HG03460 (cell line): ENCODE measurements around the gene TBC1D2B.
A peak's percentile ranks its signal among the peaks of the same experiment; 100 is the strongest.
"Not testable (repeated sequence)": the region's sequence is repeated elsewhere in the genome, so short reads cannot be mapped to it uniquely, and the experiment has no call there.

Source experiments
- ATAC-seq: cut with Tn5 transposase; IDR thresholded peaks from one replicate; pipeline ENCODE4 v1.9.1; 2021; ENCODE audit not compliant: unreplicated experiment

TBC1D2B gene

DNA sequence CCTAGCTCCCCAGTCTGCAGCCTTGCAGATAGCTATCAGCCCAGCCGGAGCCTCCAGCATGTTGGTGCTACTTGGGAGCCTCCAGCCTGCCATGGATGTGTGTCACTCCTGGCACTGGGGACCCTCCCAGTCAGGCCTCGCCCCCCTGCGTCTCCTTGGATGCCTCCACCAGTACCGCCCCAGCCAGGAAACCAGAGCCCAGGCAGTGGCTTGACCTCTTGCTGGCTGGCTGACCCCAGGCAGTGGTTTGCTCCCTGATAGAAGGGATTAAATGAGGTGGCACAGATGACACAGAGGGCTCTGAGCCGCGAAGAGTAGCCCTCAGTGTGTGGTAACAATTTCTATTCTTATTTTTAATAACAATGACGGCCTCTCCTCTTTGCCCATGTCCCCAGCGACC lies 98.4 kb downstream of the TBC1D2B start:
- ATAC-seq = not testable (repeated sequence)

- ATAC-seq = not testable (repeated sequence)
Observed at GRCh38 chr15:77978759-77979145, 98.8 kb downstream of the TBC1D2B start.

DNA sequence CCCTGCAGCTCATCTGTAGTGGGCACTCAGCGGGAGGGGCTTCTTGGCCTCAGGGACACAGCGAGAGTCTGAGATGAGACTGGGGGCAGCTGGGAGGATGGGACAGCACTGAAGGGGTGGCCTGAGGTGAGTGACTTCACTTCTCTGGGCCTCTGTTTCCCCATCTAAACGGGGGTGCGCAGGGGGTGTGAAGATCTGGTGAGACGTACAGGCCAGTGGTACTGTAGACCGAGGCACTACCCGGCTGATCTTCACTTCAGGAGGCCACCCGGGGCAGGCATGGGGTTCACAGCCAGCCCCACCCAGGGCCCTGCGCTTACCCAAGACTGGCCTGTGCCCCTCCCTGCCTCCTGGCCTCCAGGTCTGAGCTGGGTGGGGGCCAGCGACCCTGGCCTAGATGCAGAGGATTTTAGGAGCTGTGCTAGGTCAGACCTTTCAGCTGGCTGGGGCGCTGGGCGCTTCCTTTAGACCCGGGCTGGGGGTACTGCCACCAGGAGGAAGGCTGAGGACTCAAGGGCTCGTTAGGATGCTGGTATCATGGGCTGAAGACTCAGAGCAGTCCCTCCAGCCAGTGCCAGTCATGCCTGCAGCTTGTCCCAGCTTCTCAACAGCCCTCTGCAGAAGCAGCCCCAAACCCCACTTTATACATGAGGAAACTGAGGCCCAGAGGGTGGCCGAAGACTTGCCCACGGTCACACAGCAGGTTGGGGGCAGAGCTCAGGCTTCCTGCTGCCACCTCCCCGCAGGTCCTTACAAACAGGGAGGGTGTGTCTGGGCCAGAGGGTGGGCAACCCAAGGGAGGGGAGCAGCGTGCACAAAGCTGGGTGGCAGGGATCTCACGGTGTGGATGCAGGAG lies 99.4 kb downstream of the TBC1D2B start:
- not testable (repeated sequence) for ATAC-seq

GRCh38 chr15:77976760-77977525 lies 100.6 kb downstream of the TBC1D2B start:
- not testable (repeated sequence) for ATAC-seq

- ATAC-seq = not testable (repeated sequence)
Observed at GRCh38 chr15:77976095-77976450, 101.4 kb downstream of the TBC1D2B start.

GRCh38 chr15:77975332-77976094 lies 102.0 kb downstream of the TBC1D2B start:
- no peak for ATAC-seq

GRCh38 chr15:77974416-77975331 lies 102.8 kb downstream of the TBC1D2B start:
- no peak for ATAC-seq

DNA sequence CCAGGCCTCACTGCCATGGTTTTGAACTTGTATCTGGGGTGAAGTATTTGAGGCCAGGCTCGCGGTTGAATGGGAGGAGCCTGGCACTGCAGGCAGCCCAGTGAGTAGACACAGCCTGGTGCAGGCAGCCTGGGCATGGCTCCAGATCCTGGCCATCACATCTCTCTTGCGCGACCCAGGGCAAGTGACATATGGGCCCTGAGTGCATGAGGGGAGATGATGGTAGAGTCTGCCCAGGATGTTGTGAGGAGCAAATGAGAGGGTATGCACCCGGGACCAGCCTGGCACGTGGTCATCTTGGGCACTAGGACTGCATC lies 103.5 kb downstream of the TBC1D2B start:
- ATAC-seq = no peak

DNA sequence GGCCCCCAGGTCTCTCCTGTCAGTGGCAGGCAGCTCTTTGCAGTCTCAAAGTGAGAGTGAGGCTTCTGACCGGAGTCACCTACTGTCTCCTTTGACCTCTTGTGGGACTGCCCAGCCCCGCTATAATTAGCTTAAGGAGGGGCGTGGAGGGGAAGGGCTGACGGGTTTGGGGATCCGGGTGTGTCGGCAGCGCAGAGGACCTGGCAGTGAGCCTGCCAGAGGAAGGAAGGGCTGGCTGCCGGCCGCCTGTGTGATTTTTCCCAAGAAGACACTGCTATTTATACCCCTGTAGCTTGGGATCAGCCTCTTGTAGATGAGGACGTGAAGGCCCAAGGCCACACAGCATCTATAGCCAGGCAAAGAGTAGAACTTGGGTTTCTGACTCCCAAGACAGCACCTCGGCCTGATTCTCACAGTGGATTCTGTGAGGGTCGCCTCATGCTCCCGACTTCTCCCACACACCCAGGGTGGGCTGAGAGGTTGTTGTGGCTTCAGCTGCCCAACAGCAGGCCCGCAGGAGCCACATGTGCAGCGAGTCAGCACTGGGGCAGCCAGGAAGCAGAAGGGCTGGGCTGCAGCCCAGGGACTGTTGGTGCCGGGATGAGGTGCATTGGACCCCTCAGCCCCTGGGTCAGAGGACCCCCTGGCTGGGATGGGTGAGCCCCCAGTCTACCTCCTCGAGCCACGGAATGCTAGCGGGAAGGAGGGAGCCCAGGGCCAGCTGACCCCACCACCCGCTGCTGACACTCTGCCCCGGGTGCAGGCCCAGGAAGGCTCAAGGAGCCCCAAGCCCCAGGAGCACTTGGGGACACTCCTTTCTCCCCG lies 104.0 kb downstream of the TBC1D2B start:
- not testable (repeated sequence) for ATAC-seq

GRCh38 chr15:77972706-77973105 lies 104.8 kb downstream of the TBC1D2B start:
- ATAC-seq = not testable (repeated sequence)

DNA sequence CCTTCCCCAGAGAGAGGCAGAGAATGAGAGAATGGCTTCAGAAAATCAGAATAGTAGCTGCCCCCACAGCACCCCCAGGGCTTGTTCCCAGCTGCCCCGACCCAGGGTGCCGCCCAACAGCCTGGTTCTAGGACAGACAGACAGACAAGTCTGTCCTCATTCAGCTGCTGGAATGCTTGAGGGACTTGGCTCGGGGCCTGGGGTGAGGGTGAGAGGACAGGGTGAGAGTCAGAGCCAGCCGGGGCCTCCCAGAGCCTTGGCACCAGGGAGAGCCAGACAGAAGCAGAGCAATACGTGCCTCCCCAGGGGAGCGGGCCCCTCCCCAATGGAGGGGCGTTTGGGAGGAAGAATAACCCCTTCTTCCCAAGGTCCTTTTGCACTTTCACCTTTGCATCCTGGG lies 105.6 kb downstream of the TBC1D2B start:
- not testable (repeated sequence) for ATAC-seq

GRCh38 chr15:77970813-77971360 lies 106.6 kb downstream of the TBC1D2B start:
- not testable (repeated sequence) for ATAC-seq

- no peak for ATAC-seq
Observed at GRCh38 chr15:77969055-77969454, 108.5 kb downstream of the TBC1D2B start.

DNA sequence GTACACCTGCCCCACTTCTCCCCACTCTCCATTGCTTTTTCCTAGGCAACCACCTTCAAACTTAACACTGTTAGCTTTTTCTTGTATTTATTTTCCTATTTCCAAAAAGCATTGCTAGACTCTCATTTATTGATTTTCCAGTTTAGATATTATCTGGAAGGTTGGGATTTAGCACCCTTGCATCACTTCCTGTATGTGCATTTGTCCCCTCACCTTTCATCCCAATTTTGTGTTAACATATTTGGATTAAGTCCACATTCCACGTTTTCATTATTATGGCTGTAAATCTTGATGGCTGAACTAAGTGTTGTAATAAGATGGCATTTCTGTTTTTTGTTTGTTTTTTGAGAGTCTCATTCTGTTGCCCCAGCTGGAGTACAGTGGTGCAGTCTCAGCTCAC lies 109.7 kb downstream of the TBC1D2B start:
- ATAC-seq = no peak

DNA sequence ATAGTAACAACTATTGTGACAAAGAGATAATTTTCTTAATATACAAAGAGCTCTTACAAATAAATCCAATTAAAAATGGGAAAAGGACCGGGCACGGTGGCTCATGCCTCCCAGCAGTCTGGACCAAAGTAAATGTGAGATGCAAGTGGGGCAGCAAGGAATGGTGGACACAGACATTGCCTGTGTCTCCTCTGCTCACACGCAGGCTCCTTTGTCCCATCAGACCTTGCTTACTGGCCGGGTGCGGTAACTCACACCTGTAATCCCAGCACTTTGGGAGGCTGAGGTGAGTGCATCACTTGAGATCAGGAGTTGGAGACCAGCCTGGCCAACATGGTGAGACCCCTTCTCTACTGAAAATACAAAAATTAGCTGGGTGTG lies 110.3 kb downstream of the TBC1D2B start:
- not testable (repeated sequence) for ATAC-seq

- no peak for ATAC-seq
Observed at GRCh38 chr15:77966540-77967234, 110.8 kb downstream of the TBC1D2B start.

GRCh38 chr15:77964193-77964592 lies 113.3 kb downstream of the TBC1D2B start:
- ATAC-seq = no peak

- peak; percentile 65 for ATAC-seq
Observed at GRCh38 chr15:77959432-77959879, 118.1 kb downstream of the TBC1D2B start.
